HEK293T (cell line): ENCODE results near the gene VGLL3.

Experiments
- ARNT ChIP-seq: fragments of 450-650 bp; IDR thresholded peaks from 2 replicates; pipeline ENCODE4 v1.6.1; 2017; ENCODE audit warnings: mild to moderate bottlenecking
- BHLHE40 ChIP-seq: fragments of 450-650 bp; IDR thresholded peaks from 2 replicates; pipeline ENCODE4 v1.6.1; 2016; ENCODE audit warnings: mild to moderate bottlenecking, moderate library complexity, borderline replicate concordance
- CTBP1 ChIP-seq: fragments of 450-650 bp; IDR thresholded peaks from 2 replicates; pipeline ENCODE4 v1.6.1; 2016; ENCODE audit warnings: borderline replicate concordance
- HDGF ChIP-seq: fragments of 450-650 bp; IDR thresholded peaks from 2 replicates; pipeline ENCODE4 v1.6.1; 2017; ENCODE audit warnings: antibody characterized with exemption, borderline replicate concordance
- L3MBTL2 ChIP-seq: fragments of 450-650 bp; conservative IDR thresholded peaks from 2 replicates; pipeline ENCODE4 v1.6.1; 2016; ENCODE audit warnings: mild to moderate bottlenecking
- SP1 ChIP-seq: fragments of 450-650 bp; IDR thresholded peaks from 2 replicates; pipeline ENCODE4 v1.6.1; 2017
- ZNF384 ChIP-seq: fragments of 450-650 bp; IDR thresholded peaks from 2 replicates; pipeline ENCODE4 v1.6.1; 2016
- TF ChIP-seq, protein P1 (sequence below): fragments of 450-650 bp; IDR thresholded peaks from 2 replicates; pipeline ENCODE4 v1.6.1; 2016

- no peak for TF ChIP-seq L3MBTL2
- TF ChIP-seq, protein P1, sequence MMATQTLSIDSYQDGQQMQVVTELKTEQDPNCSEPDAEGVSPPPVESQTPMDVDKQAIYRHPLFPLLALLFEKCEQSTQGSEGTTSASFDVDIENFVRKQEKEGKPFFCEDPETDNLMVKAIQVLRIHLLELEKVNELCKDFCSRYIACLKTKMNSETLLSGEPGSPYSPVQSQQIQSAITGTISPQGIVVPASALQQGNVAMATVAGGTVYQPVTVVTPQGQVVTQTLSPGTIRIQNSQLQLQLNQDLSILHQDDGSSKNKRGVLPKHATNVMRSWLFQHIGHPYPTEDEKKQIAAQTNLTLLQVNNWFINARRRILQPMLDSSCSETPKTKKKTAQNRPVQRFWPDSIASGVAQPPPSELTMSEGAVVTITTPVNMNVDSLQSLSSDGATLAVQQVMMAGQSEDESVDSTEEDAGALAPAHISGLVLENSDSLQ = no peak
- TF ChIP-seq BHLHE40 = no peak
- no peak for TF ChIP-seq ARNT
- TF ChIP-seq SP1 = no peak
- TF ChIP-seq CTBP1 = no peak
- no peak for TF ChIP-seq HDGF
- TF ChIP-seq ZNF384 = no peak
Measured at GRCh38 chr3:86961297-86961696, 29.7 kb downstream of the VGLL3 start.
